SKM-1 (cell line): ENCODE data around the gene RPS6KA2.
"Not testable (repeated sequence)": the region's sequence is repeated elsewhere in the genome, so short reads cannot be mapped to it uniquely, and the experiment has no call there.

ENCODE experiments used
- DNase-seq: peaks from one replicate; lab custom pipeline; 2025; ENCODE audit not compliant: unreplicated experiment; lab: John Stamatoyannopoulos, UW

The RPS6KA2 gene

DNA sequence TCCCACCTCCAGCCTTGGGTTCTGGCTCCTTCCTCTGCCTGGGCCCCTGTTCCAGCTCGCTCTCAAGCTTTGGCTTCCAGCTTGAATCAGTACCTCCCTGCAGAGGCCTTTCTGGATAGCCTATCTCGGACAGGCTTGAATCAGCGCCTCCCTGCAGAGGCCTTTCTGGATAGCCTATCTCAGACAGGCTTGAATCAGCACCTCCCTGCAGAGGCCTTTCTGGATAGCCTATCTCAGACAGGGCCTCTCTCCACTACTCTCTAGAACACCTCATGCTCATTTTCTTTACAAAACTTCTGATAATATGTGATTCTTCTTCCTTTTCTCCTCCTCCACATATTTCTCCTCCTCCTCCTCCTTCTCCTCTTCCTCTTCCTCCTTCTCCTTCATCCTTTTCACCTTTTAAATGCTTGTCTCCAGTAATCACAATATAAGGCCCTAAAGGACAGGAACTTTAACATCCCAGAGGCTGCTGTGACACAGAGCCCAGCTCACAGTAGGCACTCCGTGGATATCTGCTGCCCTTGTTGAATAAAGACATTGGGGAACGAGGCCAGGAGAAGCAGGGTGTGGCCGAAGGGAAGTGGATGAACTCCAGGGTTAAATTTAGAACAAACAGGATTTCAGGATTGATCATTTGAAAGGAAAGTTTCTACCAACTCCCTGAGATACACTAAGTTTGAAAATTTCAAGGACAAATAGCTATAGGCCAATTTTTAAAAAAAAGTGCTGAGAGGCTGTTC is 9.3 kb upstream of the RPS6KA2 start:
- no peak for DNase-seq

DNA sequence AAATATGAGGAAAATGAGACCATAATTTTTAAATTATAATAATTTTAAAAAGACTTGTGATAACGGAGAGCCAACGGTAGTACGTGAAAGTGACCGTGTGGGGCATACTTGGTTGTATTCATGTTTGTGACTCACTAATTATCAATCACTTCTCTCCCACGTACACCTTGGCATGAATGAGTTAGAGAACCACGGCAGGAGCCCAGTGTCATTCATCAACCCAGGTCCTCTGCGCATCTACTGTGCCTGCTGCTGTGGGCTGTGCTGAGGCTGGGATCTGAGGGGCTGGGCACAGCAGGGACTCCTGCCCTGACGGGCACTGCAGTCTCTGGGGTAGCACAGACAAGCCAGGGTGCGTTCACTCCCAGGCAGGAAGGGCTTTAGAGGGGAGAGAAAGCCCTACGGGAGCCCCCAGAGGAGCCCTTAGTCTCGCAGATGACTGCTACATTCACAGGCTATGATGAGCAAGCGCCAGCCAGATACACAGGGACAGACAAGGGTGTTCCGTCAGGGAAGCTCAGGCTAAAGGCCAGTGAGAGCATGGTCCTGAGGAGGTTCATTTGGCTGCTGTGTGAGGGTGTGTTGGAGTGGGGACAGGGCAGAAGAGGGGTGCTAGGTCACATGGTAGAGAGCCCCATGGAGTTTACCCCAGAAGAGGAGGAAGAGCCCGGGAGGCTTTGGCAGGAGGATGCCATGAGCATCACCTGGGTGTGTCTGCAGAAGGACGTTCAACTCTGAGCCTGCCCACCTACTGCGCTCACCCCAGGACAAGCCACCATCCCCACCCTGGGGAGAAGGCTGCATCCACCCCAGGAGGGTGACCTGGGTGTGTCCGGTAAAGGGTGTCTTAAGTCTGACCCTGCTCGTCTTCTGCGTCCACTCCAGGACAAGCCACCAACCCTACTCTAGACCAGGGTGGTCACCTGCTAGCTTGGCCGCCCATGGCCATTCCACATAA is 8.2 kb upstream of the RPS6KA2 start:
- DNase-seq = no peak

DNA sequence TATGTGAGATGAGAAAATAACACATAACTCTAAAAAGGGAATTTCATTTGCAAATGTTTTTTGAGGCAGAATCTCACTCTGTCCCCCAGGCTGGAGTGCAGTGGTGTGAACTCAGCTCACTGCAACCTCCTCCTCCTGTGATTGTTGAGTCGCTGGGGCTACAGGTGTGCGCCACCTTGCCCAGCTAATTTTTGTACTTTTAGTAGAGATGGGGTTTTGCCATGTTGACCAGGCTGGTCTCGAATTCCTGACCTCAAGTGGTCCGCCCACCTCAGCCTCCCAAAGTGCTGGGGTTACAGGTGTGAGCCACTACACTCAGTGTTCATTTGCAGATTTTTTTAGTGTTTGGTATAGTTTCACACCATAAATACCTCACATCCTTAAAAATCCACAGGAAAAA is 7.5 kb upstream of the RPS6KA2 start:
- DNase-seq = not testable (repeated sequence)

DNA sequence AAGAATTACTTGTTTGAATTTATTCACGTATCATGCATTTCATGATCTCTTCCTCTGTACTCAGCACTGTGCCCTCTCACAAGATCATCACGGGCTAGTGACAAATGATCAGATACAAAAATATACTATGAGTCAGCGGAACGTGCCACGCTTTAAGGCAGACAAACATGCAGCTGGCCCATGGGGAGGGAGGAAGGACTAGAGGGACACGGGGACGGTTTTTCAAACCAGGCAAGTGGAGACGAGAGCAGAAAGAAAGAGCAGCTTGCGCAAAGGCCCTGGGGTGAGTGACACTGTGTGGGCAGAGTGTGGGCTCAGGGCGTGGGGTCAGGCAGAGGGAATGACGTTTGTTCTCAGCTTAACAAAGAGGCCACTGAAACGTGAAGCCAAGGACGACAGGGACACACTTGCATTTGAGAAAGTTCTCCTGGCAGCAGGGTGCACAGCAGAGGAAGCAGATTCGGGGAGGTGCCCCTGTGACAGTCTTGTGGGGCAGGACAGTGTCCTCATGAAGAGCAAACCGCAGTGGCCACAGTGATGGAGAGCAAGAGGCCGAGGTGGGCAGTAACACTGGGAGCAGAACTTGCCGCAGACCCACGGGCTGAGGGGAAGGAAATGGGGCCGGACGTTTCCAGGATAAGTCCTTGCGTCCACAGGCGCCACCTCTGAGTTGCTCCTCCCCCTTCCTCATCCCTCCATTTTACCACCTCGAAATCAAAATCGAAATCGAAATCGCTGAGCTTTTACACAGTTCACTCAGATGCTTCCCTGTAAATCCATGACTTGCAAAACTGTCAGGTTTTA is 6.9 kb upstream of the RPS6KA2 start:
- DNase-seq = peak; percentile 6

DNA sequence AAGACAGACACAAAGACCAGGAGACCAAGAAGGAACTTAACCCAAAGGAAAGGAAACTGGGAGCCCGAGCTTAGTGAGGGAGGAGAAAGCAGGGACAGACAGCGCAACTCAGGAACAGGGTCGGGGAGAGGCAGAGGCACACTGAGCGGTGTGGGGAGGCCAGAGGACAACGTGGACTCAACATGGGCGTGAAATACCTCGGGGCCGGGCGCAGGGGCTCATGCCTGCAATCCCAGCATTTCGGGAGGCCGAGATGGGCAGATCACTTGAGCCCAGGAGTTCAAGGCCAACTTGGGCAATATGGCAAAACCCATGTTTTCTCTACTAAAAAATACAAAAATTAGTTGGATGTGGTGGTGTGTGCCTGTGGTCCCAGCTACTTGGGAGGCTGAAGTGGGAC is 5.7 kb upstream of the RPS6KA2 start:
- DNase-seq = no peak

DNA sequence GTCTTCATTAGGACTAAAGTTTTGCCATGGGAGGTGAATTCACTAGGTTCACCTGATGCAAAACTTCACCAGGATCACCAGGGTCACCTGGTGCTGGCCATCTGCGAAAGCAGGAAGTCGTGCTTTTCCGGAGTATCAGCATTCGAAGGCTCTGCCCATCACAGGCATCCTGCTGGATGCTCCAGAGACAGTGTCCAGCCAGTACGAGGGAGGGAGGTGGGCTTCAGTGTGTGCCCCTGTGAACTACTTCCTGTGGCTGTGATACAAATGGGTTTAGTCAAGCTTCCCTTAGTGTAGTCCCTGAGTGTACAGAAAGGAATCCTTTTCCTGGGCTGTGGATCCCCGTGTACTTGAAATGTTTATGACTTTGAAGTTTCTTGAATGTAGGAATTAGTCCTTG is 3.4 kb upstream of the RPS6KA2 start:
- DNase-seq = no peak

DNA sequence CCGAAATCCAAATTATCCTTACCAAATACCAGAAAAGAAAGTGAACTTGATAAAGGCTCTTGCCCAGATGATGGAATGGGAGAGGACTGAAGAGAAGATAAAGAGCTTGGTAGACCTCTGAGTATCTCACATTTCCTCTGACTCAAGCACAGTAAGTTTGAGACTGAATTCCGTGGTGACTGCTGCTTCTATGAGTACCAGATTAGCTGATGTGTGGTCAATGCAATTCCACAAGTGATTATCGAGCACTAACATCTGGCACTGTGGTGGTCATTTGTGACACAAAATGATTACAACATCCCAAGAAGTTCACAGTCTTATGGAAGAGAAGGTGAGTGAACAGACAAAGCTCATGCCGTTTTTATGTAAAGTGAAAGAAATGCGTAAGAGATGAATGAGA is 2.6 kb upstream of the RPS6KA2 start:
- no peak for DNase-seq

DNA sequence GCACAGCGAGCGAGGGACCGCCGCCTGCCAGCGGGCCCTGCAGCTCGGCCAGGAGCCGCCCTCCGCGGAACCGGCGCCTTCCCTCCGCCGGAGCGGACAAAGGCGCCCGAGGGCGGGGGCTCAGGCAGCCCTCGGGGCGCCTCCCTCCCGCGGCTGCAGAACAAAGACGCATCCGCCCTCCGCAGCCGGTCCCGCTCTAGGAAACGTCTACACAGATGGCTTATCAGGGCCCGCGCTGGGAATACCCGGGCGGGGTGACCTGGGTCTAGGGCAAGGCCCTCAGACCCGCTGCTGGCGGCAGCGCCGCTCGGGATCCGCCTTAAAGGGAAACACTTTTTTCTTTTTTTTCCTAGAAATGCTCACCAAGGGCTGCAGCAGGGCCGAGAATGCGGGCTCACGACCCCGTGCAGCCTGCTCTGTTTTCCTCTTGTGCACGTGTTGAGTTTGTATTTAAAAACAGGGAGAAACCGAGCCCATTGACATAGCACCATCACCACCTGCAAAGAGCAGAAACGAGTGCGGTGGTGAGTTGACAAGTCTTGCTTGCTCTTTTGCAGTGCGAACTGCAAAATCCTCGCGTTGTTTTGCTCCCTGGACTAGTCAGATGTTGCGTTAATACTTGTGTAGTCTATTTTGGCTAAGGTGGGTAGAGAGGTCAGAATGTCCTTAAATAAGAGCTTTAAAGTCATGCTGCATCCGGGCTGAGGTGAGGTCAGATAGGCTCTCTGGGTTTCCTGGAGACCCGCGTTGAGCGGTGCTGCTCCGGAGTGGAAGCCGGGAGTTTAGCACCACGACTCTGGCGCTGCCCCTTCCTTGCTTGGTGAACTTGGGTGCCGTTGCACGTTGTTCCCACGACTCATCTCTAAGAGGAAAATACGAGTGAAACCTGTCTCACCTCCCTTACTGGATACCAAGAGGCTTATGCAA is 1.1 kb upstream of the RPS6KA2 start:
- DNase-seq = no peak

DNA sequence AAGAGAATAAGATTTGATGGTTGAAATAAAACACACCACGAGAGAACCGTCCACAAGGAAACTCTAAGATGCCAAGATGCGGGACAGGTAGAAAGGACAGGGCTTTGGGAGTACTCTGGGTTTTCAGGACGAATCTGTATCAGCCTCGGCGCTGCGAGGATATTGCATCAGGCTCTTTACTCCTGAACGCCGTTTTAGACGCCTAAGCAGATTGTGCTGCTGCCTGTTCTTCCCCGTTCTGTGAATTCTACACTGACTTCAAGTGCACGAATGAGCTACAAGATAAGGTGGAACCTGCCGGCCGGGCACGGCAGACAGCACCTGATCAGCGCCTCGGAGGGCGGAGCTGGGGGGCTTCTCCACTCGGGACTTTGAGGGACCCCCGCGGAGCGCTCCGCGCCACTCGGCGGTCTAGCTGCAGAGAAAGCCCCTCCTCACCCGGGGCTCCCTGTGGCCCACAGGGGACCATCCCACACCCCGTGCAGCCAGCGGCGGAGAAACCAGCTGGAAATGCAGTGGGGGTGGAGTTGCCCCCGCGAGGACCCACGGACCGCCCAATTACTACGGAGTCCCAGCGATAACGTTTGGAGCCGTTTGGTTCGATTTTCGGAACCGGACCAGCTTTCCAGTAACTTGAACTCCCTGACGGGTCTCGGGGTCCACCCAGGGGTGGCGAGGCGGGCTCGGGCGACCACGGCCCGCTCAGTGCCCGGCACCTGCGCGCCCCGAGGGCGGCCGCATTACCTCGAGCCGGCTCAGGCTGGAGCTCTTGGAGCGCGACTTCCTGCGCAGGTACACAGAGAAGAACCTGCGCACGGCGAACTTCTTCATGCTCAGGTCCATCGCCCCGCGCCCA is 646 bp downstream of the RPS6KA2 start:
- DNase-seq = no peak

DNA sequence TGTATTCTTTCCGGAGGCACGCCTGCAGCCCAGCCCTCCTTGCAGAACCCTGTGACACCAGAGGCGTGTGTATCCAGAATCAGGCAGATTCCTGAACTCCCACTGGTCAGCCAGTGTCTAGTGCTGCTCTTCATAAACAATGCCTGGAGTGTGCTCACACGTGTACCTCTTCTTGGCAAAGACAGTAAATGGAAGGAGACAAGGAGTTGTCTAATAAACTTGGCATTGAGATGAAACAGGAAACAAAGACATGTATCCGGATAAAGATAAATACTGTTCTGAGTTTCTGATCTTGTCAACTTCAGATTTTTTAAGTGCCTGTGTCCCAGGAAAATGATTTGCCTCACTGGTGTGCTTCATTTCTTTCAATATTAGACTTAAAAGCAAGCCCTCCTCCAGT is 1.7 kb downstream of the RPS6KA2 start:
- no peak for DNase-seq

DNA sequence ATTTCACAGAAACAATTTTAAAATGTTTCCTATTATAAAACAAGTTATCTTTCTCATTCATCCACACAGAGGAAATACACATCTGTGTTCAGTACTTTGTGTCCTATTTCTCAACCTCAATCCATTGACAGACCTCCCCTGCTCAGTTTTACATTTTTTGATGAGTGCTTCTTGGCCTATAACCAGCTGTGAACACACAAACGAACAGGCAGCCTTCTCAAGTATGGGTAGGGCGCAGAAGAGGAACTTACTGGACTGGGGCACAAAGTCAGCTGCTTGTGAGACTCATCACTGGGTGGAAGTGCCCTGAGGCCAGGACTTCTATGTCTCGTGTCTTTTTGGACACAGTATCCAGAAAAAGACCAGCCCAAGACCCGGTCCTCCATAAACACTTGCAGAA is 2.8 kb downstream of the RPS6KA2 start:
- peak; percentile 18 for DNase-seq

DNA sequence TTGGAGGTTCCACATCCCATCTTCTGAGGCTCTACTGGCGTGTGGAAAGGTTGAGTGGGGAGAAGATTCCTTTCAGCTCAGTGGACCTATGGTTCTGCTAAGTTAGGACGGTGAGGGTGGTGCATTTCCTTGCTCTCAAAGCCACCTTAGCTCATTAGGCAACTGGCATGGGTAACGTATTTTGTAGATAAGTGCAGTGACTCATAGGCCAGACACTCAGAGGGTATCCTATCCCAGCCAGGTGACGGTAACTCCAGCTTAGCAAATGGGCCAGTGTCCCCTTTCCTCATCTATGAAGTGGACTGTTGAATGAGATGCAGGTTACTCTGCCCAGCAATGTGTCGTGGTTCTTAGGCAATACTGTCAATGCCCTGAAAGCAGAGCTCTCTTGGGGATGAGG is 3.7 kb downstream of the RPS6KA2 start:
- DNase-seq = no peak

DNA sequence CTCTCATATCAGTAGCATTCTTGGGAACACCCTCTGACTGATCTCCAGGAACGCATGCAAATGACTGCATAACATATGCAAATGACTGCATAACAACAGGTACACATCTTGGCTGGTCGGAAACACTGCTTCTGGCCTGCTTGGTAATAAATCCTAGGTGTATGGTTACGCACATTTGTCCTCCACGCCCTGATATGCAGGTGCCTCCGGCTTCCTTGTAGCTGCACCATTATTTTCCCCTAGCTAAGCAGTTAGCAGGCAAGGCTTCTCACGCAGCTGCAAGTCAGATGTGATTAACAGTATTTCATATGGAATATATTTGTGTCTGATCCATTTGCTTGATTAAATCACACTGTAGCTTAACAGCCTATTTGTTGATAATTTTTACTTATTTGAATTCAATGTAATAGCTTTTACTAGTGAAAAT is 5.9 kb downstream of the RPS6KA2 start:
- no peak for DNase-seq

DNA sequence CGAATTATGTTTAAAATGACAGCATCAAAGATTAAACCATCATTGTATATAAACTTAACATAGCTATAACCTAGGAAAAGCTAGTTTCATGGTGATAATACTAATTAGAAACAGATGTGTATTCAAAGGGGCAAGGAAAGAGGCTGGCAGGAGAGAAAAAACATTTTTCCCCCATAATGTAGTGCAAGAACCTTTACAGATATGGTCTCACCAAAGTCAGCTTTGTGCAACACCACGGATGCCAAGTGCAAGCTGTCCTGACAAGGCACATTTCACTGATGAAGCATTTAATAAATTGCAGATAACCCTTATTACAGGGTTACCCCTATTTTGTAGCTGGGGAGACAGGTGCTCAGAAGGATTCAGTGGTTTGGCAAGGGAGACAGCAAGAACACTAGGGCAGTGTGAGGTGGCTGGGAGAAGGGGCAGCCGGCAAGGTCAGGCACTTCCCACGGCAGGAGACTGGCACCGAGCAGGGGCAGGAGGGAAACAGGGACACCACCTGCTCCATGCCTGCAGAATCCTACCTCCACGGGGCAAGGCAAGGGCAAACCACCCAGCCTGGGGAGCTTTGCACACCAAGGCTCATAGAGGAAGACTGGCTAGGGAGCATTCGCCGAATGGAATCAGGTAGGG is 6.5 kb downstream of the RPS6KA2 start:
- DNase-seq = no peak

DNA sequence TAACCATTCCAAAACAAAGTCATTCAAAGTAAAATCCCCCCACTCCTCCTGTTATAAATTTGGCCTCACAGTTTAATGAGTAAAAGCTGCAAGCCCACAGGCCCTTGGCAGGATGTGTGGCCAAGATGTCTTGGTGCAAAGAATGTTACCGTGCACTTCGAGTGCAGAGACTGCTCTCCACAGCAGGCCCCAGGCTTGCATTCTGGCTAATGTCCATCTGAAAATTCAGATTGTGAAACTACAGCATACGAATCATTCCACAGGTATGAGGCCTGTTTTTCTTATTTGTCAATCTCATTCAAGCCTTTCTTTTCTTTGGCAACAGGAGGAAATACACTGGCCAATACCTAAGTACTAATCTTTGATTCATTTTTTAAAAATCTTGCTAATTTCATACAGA is 7.1 kb downstream of the RPS6KA2 start:
- no peak for DNase-seq

DNA sequence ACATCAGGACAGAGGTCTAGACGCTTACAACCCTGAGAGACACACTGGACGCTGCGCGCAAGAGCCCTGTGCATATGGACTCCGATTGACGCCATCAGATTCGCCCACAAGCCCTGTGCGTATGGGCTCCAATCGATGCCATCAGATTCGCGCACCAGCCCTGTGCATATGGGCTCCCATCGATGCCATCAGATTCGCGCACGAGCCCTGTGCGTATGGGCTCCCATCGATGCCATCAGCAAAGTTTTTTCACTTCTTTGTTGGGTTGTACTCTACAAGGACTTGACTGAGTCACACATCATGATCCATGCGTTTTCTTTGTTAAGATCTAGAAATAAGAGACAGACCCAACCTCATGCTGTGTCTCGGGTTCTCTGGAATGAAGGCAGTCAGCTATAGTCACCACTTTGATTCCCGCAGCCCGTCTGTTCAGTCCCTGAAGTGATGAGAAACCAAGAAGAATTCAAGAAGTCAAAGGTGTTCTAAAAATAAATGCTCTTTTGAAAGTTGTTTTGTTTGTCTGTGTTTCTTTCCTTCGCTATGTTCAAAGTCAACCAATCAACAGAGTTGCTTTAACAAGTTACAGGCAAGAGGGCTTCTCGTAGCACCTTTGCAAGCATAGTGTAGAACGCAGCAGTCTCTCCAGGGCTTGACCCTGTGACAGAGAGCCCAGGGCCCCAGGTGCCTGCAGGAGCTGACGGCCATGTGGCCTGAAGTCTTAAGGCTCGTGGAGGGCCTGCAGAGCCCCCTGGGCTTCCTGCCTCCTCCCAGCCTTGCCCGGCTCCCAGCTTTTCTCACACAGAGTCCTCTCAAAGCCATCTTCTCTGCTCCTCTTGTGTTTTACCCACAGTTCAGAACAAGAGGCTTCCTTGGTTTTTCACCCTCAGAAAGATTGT is 7.9 kb downstream of the RPS6KA2 start:
- DNase-seq = no peak

DNA sequence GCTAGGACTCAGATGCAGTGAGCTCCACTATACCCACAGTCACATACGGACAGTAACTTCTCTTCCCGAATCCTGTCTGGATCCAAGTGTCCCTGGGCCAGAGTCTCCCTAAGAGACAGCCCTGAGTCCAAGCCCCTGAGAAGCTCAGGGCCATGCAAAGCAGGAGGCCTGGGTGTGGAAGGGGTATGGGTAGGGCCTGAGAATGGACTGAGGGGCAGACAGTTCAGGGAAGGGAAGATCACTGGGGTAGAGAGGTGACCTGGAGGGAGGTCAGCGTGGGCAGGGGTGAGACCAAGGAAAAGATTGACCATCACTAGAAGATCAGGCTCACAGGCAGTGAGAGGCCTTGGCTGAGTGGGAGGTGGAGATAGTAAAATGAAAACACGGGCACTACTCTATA is 8.8 kb downstream of the RPS6KA2 start:
- no peak for DNase-seq

DNA sequence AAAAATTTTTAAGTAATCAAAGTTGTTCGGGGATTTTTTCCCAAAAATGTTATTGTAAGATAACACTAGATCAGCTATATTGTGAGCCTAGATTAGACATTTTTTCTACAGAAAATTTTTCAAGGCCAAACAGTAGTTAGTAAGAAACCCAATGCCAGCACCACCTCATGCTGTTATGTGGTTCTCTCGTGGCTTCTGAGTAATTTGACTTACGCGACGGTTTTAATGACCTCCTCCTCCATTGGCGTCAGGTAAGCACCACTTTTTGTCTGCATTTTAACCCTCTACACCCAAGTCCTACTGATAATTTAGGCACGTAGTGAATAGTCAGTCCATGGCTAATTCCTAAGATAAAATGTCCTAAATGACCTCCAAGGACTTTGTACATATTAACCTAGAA is 9.7 kb downstream of the RPS6KA2 start:
- DNase-seq = no peak
